GM12875 (cell line): Measurements from ENCODE around the gene DAAM1.

ENCODE experiments used
- H3K4me3 ChIP-seq: one replicate; pipeline ENCODE4 v1.5.1; 2011; ENCODE audit warnings: low read depth, low read length, control low read depth
- TF ChIP-seq, protein P1 (sequence below): IDR thresholded peaks from 2 replicates; pipeline ENCODE4 v1.5.1; 2011; ENCODE audit warnings: low read depth, mild to moderate bottlenecking, control low read depth, inconsistent platforms, low read length, moderate library complexity, borderline replicate concordance; ENCODE audit not compliant: insufficient read depth

The DAAM1 gene

DNA sequence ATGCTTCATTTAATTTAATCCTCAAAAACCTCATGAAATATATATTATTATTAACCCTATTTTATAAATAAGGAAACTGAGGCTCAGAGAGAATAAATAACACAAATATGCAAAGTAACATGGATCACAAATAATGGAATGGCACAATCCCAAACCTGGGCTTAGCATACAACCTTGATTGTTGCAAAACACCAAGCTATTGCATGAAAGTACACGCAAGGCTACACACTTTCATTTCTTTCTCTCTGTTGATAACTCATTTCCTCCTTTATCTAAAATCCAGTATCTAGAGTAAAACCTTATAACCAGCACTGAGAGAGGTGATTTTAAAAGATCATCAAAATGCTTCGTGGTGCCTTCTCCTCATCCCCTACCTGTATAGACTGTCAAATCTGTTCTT is 2.8 kb upstream of the DAAM1 start:
- TF ChIP-seq, protein P1, sequence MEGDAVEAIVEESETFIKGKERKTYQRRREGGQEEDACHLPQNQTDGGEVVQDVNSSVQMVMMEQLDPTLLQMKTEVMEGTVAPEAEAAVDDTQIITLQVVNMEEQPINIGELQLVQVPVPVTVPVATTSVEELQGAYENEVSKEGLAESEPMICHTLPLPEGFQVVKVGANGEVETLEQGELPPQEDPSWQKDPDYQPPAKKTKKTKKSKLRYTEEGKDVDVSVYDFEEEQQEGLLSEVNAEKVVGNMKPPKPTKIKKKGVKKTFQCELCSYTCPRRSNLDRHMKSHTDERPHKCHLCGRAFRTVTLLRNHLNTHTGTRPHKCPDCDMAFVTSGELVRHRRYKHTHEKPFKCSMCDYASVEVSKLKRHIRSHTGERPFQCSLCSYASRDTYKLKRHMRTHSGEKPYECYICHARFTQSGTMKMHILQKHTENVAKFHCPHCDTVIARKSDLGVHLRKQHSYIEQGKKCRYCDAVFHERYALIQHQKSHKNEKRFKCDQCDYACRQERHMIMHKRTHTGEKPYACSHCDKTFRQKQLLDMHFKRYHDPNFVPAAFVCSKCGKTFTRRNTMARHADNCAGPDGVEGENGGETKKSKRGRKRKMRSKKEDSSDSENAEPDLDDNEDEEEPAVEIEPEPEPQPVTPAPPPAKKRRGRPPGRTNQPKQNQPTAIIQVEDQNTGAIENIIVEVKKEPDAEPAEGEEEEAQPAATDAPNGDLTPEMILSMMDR, result no peak
- H3K4me3 ChIP-seq, result no peak overlapping the region

DNA sequence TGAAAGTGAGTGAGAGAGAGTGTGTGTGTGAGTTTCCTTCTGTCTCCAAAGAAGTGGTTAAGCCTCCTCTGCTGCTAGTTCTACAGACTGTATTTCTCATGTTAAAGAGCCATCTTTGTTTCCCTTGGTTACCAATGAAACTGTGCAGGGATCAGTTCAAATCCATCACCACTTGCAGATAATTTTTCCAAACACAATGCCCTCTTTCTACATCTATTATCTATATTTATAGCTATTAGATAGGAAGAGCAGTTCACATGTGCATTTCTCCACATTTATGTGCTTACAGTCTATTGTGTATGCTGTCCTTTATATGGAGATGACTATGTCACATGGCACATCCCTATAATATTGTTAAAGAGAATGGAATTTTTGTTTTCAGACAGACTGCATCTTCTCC is 2.2 kb upstream of the DAAM1 start:
- no peak overlapping the region for H3K4me3 ChIP-seq
- TF ChIP-seq, protein P1, result no peak

DNA sequence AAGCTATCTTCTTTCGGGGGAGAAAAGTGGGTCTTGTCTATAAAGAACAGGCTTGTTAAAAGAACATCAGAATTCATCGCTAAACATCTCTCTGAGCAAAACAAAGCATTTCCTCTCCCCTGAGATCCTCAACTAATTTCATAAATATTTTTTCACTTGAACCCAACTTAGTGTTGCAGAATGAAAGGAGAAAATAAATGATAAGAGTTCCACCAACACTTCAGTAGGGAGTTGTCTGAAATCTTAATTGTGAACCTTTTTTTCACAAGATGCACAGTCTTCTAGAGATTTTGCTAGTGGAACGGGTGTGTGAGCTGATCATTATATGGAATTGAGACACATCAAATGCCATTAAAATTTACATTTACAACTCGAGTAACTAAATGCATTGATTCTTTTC is 1.3 kb upstream of the DAAM1 start:
- H3K4me3 ChIP-seq, result no peak overlapping the region
- TF ChIP-seq, protein P1, result no peak

DNA sequence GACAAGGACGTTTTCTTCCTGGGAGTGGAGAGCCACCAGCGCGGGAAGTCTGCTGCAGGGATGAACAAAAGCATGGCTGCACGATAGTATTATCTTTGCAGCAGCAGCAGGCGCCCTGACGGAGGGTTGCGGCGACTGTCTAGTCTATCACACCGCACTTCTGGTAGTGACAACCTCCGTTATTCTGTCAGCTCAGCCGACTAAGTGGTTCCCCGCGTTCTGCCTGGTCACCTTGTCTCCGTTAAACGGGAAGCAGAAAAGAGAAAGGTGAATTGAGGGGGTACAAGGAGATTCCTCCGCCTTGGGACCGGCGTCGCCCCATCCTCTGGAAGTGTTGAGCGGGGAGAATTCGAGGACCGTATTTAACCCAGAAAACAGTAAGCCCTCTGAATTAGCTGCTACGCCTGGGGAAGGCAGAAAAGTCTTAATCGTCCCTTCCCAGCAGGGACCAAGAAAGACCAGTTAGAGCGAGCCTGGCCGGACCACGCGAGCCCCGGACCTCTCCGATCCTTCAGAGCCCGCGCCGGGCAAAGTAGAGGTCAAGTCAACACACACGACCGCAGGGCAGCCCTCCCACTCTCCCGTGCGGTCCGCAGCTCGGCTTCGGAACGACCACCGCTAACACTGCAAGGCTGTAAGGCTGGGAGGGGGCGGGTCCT is 536 bp upstream of the DAAM1 start:
- H3K4me3 ChIP-seq, result peak overlapping the region; percentile 87
- TF ChIP-seq, protein P1, result no peak

DNA sequence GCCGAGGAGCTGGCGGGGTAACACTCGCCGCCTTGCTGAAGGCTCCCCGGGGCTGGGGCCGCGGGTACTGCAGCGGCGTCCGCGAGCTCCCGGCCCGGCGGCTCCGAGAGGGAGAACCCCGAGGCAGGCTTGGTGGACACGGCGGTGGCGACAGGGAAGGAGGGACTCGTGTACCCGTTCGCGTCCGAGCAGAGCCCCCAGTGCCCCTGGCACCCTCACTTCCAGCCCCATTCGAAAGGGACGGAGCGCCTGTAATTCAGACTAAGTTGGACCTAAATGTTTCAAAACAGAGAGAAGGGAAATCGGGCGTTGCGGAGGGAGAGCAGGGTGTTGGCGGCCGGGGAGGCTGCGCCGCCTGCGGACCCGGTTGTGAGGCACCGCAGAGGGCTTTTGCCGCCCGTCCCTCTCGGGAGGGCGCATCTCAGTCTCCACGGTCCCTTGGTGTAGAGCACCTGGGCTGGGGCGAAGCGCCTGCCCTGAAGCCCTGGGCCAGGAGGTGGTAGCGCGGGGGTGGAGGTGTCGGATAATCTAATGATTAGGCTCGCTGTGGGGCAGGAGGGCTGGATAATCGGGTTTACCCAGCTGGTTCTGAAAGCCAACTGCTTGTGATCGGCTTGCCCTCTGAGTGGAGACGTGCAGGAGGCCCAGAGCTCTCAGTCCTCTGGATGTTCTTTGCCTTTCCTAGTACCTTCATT is 771 bp downstream of the DAAM1 start:
- TF ChIP-seq, protein P1, result no peak
- peak overlapping the region; percentile 87 for H3K4me3 ChIP-seq

DNA sequence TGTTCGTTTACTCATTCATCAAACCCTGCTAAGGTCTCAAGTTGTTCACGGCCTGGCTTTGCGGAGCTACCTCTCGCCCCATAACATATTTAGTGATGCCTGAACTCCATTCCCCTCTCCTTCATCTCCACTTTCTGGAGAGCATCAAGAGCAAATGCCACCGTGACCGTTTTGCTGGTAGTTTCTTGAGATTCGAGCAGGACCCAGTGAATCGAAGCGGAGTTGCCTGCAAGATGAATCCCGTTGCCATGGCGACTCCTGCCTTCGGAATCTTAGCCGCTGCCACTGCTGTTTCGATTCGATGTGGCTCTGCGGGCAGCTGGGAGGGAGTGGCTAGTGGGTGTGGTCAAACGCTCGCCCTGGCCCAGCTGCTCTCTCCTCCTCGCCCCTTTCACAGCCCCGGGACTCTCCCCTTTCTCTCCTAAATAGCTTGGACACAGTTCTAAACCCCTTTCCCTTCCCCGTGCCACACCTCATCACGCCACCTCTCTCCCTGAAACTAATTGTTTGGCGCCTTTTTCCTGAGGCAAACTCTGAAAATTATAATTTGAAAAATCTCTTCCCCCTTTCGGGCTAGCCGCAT is 1.4 kb downstream of the DAAM1 start:
- peak overlapping the region; percentile 87 for H3K4me3 ChIP-seq
- TF ChIP-seq, protein P1, result no peak
